Activated CD4-positive, alpha-beta T cell treated with anti-CD3 and anti-CD28 coated beads, Interleukin-2, amount 10 ng/mL, durations not matched to agents 7 days and 5 days (primary cell): Measurements from ENCODE around the gene ZCCHC13. TPM values are rescaled to one million over a fixed set of nuclear protein-coding genes. Genes with fewer than 3 reads are reported as not detected.
"Not testable (repeated sequence)": the region's sequence is repeated elsewhere in the genome, so short reads cannot be mapped to it uniquely, and the experiment has no call there.

Source experiments
- CTCF ChIA-PET: fragments of 350-600 bp; sonication (Branson Sonifier 250); formaldehyde crosslinking; loops from one replicate; lab custom pipeline; 2021; ENCODE audit warnings: antibody characterized with exemption; lab: Charles Lee
- POLR2A ChIA-PET: fragments of 350-600 bp; sonication (Branson Sonifier 250); formaldehyde crosslinking; loops from one replicate; lab custom pipeline; 2021; ENCODE audit warnings: antibody characterized with exemption; lab: Charles Lee
- DNase-seq: peaks from one replicate; pipeline ENCODE4 v3.0.0-alpha.2; 2020
- H3K27ac Mint-ChIP-seq: one replicate; pipeline ENCODE4 v1.8.0; 2021; ENCODE audit warnings: mild to moderate bottlenecking, moderate library complexity, mixed read lengths
- H3K27me3 Mint-ChIP-seq: one replicate; pipeline ENCODE4 v1.8.0; 2021; ENCODE audit warnings: mixed read lengths
- H3K36me3 Mint-ChIP-seq: one replicate; pipeline ENCODE4 v1.8.0; 2021; ENCODE audit warnings: low read depth, mixed read lengths
- H3K4me1 Mint-ChIP-seq: one replicate; pipeline ENCODE4 v1.8.0; 2021; ENCODE audit warnings: mixed read lengths
- H3K4me3 Mint-ChIP-seq: one replicate; pipeline ENCODE4 v1.8.0; 2021; ENCODE audit warnings: mild to moderate bottlenecking, moderate library complexity, mixed read lengths
- H3K9me3 Mint-ChIP-seq: one replicate; pipeline ENCODE4 v1.8.0; 2021; ENCODE audit warnings: mixed read lengths
- total RNA-seq, 2 experiments: library from RNA; stranded (reverse); gene quantifications; one replicate each; pipeline ENCODE4 v1.2.3, GENCODE V29; 2021

Gene ZCCHC13
- total RNA-seq, 2 experiments from 2014 or later: not detected

DNA sequence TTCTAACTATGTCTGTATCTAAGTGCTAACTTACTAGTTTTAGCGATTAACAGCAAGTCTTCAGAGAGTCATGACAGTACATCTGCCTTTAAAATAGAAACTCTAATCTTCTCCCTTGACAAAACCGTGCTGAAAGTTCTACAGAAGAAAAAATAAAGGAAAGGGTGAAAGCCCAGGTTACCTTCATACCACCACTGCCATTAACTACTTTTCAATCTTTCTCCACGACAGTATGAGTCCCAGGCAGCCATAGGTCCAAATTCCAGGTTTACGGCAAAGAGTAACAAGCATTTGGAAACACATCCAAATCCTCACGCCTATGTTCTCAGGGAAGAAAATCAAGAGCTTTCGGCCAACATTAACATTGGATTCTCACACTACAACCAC, 12.4 kb upstream of the ZCCHC13 start:
- DNase-seq: no peak
- Mint-ChIP-seq H3K4me3 (peak overlapping the region; percentile 84), H3K27me3 (no peaks in the 10 kb centered on the region), H3K36me3 (peaks cover 25% of the 10 kb centered on the region), H3K27ac (peak overlapping the region; percentile 97), H3K4me1 (peaks cover 20% of the 10 kb centered on the region), H3K9me3 (no peaks in the 10 kb centered on the region)
- ChIA-PET POLR2A (no interaction called here), CTCF (interaction anchor here (0.9 kb wide), 1 partner anchor 9 kb away, joined by 3 read pairs; no protein-coding TSS in a partner anchor)

DNA sequence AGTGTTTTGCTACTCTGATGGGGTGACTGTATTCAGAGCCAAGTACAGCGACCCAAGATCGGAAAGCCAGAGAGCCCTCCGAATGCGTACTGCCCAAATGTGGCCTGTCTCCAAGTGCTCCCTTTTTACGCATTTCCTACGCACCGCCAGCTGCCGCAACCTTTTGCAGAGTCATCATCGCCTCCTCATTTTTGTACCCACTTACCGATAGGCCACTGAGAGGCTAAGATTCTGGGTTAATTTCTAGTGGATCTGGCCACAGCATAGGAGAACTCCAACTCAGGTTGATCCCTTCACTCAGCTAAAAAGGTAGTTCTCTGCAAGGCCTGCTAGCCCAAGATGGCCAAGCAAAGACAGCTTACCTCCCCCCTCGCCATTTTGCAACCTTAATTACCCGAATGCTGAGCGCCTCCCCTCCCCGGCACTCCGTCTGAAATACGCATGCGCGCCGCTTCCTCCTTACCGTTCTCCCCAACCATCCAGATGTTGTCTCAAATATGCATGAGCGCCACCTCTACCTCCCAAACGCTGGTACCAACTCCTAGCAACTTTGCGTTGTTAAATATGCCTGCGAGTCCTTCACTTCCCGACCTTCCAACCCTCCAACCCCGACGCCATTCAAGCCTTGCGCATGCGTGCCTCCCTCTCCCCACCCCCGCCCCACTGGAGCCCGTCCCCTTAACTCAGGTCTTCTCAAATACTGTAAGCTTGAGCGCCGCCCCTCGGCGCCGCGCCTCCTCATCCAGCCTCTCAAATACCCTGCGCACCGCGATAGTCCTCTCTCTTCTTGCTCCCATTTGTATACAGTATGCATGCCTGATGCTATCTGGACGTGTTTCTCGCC, 11.8 kb upstream of the ZCCHC13 start:
- Mint-ChIP-seq H3K27me3 (no peaks in the 10 kb centered on the region), H3K4me1 (peaks cover 20% of the 10 kb centered on the region), H3K36me3 (peaks cover 20% of the 10 kb centered on the region), H3K4me3 (peak overlapping the region; percentile 84), H3K9me3 (no peaks in the 10 kb centered on the region), H3K27ac (peak overlapping the region; percentile 97)
- ChIA-PET POLR2A (no interaction called here), CTCF (interaction anchor here (0.6 to 0.9 kb wide), 2 partner anchors 9 to 266 kb away, joined by 3 to 4 read pairs; no protein-coding TSS in a partner anchor)
- peak; percentile 84 for DNase-seq

DNA sequence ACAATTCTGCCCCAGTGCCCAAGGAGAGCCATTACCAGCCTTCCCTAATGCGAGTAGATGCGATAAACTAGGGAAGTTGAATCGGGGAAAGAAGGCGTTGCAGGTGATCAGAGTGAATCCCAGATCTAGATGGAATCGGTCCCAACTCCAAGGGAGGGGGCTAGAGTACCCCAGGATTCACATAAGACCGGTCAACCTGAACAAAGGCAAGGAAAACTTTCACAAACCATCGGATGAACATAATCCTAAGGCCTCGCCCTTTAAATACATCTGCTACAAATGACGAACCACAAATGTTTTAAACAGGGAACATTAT, 11.2 kb upstream of the ZCCHC13 start:
- H3K27ac Mint-ChIP-seq: peak overlapping the region; percentile 97
- H3K4me3 Mint-ChIP-seq: peak overlapping the region; percentile 84
- ChIA-PET POLR2A (no interaction called here), CTCF (interaction anchor here (0.6 kb wide), 1 partner anchor 265 kb away, joined by 4 read pairs; no protein-coding TSS in a partner anchor)
- peaks cover 22% of the 10 kb centered on the region for H3K4me1 Mint-ChIP-seq
- H3K36me3 Mint-ChIP-seq: peaks cover 17% of the 10 kb centered on the region
- no peak for DNase-seq
- H3K9me3 Mint-ChIP-seq: no peaks in the 10 kb centered on the region
- H3K27me3 Mint-ChIP-seq: no peaks in the 10 kb centered on the region

DNA sequence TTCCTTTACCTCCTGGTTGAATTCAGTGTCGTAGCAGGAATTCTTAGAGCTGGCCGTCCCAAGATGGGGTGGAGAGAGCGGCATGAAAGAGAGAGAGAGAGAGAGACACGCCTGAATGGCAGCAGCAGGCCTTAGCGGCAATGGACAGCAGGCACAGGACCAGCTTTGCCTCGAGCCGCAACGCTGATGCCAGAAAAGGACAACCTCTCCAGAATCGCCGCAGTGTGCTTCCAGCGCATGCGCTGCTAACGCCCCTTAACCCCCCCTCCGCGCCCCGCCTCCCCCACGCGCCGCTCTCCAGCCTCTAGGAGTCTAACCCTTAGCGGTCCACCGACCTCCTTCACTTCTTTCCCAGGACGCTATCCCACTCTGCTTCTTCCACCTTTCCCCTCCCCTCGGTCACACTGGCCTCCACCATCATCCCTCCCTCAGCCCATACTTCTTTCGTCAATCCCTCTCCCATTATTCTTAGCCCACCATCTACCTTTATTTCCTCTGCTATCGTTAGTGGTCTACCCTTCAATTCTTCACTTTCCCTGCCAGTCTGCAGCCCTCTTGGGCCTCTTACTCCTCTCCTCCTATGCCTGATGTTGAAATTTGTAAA, 10.5 kb upstream of the ZCCHC13 start:
- peaks cover 24% of the 10 kb centered on the region for H3K4me1 Mint-ChIP-seq
- no peaks in the 10 kb centered on the region for H3K27me3 Mint-ChIP-seq
- POLR2A ChIA-PET: no interaction called here
- peaks cover 11% of the 10 kb centered on the region for H3K36me3 Mint-ChIP-seq
- H3K4me3 Mint-ChIP-seq: peak overlapping the region; percentile 84
- peak; percentile 56 for DNase-seq
- H3K9me3 Mint-ChIP-seq: no peaks in the 10 kb centered on the region
- CTCF ChIA-PET: no interaction called here
- H3K27ac Mint-ChIP-seq: peak overlapping the region; percentile 64

DNA sequence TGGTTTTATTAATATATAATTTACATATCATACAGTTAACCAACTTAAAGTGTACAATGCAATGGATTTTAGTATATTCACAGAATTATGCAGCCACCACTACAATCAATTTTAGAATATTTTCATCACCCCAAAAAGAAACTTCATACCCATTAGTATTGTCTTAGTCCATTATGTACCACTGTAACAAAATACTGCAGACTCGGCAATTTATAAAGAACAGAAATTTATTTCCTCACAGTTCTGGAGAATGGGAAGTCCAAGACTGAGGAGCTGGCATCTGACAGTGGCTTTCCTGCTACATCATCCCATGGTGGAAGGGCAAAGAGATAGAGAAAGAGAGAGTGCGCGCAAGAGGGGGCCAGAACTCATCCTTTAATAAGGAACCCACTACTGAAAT, 8.9 kb upstream of the ZCCHC13 start:
- CTCF ChIA-PET: no interaction called here
- Mint-ChIP-seq H3K36me3 (peaks cover 6% of the 10 kb centered on the region), H3K27ac (no peak overlapping the region)

DNA sequence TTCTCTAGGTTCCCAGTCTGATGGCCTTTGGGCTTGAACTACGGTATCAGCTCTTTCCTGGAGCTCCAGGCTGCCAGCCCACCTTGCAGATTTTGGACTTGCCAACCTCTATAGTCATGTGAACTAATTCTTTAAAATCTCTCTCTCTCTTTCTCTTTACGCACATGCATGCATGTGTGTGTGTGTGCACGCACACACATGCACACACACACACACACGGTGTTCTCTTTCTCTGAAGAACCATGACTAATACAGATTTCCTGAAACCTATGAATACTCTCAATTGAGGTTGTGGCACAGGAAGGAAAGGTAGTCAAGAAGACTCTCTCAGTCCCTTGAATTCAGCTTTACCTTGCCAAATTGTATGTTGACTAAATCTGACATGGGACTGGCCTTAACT, 6.2 kb upstream of the ZCCHC13 start:
- no peaks in the 10 kb centered on the region for H3K9me3 Mint-ChIP-seq
- H3K36me3 Mint-ChIP-seq: no peaks in the 10 kb centered on the region
- no peak overlapping the region for H3K27ac Mint-ChIP-seq

More for the DNA sequence above, 8.9 kb upstream of the ZCCHC13 start:
- Mint-ChIP-seq H3K9me3 (no peaks in the 10 kb centered on the region), H3K4me1 (peaks cover 15% of the 10 kb centered on the region), H3K4me3 (no peak overlapping the region), H3K27me3 (no peaks in the 10 kb centered on the region)
- no peak for DNase-seq
- POLR2A ChIA-PET: no interaction called here

DNA sequence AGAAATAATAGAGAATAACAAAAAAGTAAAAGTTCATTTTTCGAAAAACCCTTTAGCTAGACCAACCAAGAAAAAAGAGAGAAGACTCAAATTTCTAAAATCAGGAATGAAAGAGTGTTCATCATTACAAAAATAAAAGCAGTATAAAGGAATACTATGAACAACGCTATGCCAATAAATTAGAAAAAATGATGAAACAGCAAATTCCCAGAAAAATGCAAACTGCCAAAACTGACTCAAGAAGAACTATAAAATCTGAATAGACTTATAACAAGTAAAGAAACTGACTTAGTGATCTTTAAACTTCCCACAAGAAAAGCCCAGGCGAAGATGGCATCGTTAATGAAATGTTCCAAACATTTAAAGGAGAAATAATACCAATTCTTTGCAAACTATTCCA, 3.1 kb upstream of the ZCCHC13 start:
- Mint-ChIP-seq H3K9me3 (no peaks in the 10 kb centered on the region), H3K36me3 (no peaks in the 10 kb centered on the region), H3K27ac (no peak overlapping the region), H3K27me3 (no peaks in the 10 kb centered on the region), H3K4me3 (no peak overlapping the region), H3K4me1 (peaks cover 7% of the 10 kb centered on the region)
- CTCF ChIA-PET: no interaction called here
- POLR2A ChIA-PET: no interaction called here
- no peak for DNase-seq

More for the DNA sequence above, 6.2 kb upstream of the ZCCHC13 start:
- H3K27me3 Mint-ChIP-seq: no peaks in the 10 kb centered on the region
- POLR2A ChIA-PET: no interaction called here
- no peak overlapping the region for H3K4me3 Mint-ChIP-seq
- no peak for DNase-seq
- CTCF ChIA-PET: interaction anchor here (1.3 kb wide), 1 partner anchor 164 kb away, joined by 3 read pairs; no protein-coding TSS in a partner anchor
- H3K4me1 Mint-ChIP-seq: peaks cover 12% of the 10 kb centered on the region

DNA sequence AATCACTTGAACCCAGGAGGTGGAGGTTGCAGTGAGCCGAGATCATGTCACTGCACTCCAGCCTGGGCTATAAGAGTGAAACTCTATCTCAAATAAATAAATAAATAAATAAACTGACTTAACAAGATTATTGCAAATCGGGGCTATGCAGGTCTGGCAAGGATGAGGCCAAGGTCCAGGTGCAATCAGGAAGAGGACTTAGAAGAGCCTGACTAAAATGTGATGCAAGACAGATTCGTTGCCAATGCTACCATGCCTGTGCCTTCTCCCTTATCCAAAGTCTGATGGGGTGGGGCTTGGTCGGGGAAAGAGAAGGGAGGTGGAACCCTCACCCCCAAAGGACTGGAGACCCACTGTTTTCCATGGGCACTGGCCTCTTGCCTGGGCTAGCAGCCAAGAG, 14.7 kb downstream of the ZCCHC13 start:
- no peak overlapping the region for H3K4me3 Mint-ChIP-seq
- no peaks in the 10 kb centered on the region for H3K9me3 Mint-ChIP-seq
- H3K36me3 Mint-ChIP-seq: no peaks in the 10 kb centered on the region
- ChIA-PET CTCF (interaction anchor here (1.1 kb wide), 1 partner anchor 18 kb away, joined by 6 read pairs; no protein-coding TSS in a partner anchor), POLR2A (no interaction called here)
- H3K27me3 Mint-ChIP-seq: no peaks in the 10 kb centered on the region
- H3K4me1 Mint-ChIP-seq: no peaks in the 10 kb centered on the region
- H3K27ac Mint-ChIP-seq: no peak overlapping the region
- DNase-seq: no peak

DNA sequence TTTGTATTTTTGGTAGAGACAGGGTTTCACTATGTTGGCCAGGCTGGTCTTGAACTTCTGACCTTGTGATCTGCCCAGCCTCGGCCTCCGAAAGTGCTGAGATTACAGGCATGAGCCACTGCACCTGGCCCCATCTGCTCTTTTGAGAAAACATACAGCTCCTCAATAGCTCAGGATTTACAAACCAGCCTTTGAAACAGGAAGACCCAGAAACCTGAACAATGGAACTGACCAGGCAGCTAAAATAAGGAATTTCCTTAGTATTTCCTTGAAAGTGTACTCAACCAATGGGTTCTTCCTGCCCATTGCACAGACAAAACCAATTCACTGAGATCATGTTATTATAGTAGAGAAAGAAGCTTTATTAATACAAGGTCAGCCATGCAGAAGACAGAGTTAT, 15.3 kb downstream of the ZCCHC13 start:
- POLR2A ChIA-PET, H3K4me3 Mint-ChIP-seq, DNase-seq, H3K9me3 Mint-ChIP-seq, H3K27ac Mint-ChIP-seq, H3K36me3 Mint-ChIP-seq, H3K27me3 Mint-ChIP-seq, H3K4me1 Mint-ChIP-seq: not testable (repeated sequence)
- CTCF ChIA-PET: interaction anchor here (1.1 kb wide), 1 partner anchor 18 kb away, joined by 6 read pairs; no protein-coding TSS in a partner anchor

DNA sequence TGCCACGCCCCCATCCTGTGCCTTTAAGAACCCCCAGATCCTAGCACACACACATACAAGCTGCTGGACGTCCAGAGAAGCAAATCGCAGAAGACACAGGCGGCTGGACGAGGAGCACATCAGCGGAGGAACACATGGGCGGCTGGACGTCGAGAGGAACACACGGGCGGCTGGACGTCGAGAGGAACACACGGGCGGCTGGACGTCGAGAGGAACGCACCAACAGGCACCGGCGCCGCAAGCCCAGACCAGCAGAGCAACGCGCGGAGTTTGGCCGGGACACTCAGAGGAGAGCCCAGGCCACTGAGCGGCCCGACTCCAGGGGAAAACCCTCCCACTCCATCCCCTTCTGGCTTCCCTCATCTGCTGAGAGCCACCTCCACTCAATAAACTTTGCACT, 17.2 kb downstream of the ZCCHC13 start:
- CTCF ChIA-PET: no interaction called here
- no peak overlapping the region for H3K4me3 Mint-ChIP-seq
- POLR2A ChIA-PET: no interaction called here
- H3K27ac Mint-ChIP-seq: no peak overlapping the region
- no peaks in the 10 kb centered on the region for H3K27me3 Mint-ChIP-seq
- DNase-seq: no peak
- H3K36me3 Mint-ChIP-seq: no peaks in the 10 kb centered on the region
- H3K4me1 Mint-ChIP-seq: no peaks in the 10 kb centered on the region
- no peaks in the 10 kb centered on the region for H3K9me3 Mint-ChIP-seq

DNA sequence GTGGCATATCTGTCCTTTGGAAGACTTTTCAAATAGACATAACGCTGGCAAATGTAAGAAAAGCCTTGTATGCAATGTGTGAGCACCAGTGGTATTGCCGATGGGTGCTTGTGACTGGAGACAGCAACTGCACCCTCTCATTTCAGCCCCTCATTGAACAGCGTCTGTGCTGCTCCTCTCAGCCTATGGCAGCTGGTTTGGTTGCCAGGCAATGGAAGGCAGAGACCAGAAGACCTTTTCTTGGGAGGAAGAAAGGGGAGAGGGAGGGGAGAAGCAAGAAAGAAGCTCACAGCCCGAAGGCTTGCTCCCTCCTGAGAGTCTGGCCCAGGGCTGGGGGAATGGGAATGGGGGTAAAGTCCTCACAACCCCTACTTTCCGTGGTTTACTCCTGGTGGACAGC, 20.2 kb downstream of the ZCCHC13 start:
- H3K27ac Mint-ChIP-seq: no peak overlapping the region
- H3K36me3 Mint-ChIP-seq: no peaks in the 10 kb centered on the region
- ChIA-PET CTCF (no interaction called here), POLR2A (no interaction called here)
- no peaks in the 10 kb centered on the region for H3K27me3 Mint-ChIP-seq
- H3K4me3 Mint-ChIP-seq: no peak overlapping the region
- no peaks in the 10 kb centered on the region for H3K4me1 Mint-ChIP-seq
- H3K9me3 Mint-ChIP-seq: no peaks in the 10 kb centered on the region
- no peak for DNase-seq

DNA sequence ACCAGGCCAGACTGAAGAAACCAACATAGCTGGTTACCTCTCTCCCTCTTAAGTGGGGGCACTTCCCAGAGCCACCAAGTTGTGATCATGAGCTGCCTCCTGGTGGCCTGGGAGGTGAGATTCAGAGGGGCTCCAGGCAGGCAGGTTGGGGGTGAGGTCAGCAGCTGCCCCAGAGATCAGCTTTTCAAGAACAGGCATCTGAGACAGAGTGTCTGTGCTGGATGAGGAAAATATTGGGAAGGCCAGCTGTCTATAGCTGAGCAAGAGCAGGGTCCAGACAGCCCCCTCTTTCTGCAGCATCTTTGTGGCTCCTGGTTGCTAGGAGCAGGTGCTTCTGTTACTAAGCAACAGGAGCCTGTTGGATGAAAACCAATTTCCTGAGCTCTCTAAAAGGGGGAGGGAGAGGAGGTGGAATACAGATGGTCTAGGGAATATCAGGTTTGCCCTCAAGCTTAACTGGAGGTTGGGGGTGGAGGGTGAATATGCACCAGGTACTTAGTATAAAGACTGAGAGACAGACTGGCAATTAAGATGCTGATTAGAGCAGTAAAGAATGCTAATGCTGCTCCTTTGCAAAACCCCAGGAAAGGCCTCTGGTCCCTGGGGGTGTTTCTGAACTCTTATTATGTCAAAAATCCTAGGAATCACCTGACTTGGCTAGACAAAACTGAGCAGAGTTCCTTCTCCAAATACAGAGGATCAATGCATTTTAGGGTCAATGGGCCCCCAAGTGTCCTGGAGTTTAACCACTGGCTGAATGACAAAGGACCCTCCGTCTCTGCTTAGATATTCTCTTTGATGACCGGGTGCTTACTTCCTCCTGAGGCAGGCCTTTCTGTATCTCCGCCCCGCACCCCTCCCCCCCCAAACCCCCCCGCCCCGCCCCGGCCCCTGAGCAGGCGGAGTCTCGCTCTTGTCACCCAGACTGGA, 21.4 kb downstream of the ZCCHC13 start:
- H3K36me3 Mint-ChIP-seq: no peaks in the 10 kb centered on the region
- H3K9me3 Mint-ChIP-seq: no peaks in the 10 kb centered on the region
- H3K27me3 Mint-ChIP-seq: no peaks in the 10 kb centered on the region
- H3K4me1 Mint-ChIP-seq: no peaks in the 10 kb centered on the region
- CTCF ChIA-PET: no interaction called here
- no peak overlapping the region for H3K27ac Mint-ChIP-seq
- no peak overlapping the region for H3K4me3 Mint-ChIP-seq
- no peak for DNase-seq
- POLR2A ChIA-PET: no interaction called here
